A172 (cell line): ENCODE results near the gene HAVCR1. TPM values are rescaled to one million over a fixed set of nuclear protein-coding genes. Genes with fewer than 3 reads are reported as not detected.
"Not testable (repeated sequence)": the region's sequence is repeated elsewhere in the genome, so short reads cannot be mapped to it uniquely, and the experiment has no call there.

Experiments used
- DNase-seq: peaks from one replicate; pipeline ENCODE4 v3.0.0-alpha.2; 2015; ENCODE audit warnings: low spot score
- total RNA-seq: library from RNA; depleted of rRNA; stranded (reverse); fragments of >200 nt; shearing (Covaris generic); gene quantifications from 2 replicates; pipeline ENCODE4 v1.2.3, GENCODE V29; 2014

Gene HAVCR1
- total RNA-seq, 1 experiment from 2014 or later: not detected

DNA sequence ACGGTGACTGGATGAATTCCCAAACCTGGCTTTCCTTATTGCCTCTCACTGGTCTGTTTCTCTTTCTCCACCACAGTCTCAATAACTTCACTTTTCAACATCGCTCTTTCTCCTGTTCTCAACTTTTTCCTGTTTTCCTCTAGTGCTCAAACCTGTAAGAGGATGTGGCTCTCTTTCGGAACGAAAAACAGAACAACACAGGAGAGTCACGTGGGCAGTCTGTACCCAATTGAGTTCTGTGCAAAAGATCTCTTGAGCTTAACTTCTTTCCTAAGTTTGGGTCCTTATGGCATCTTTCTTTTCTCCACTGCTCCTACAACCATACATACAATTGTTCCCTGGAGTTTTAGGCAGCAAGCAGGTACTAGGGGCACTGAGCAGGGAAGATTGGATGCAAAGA lies 8.9 kb downstream of the HAVCR1 start:
- no peak for DNase-seq

DNA sequence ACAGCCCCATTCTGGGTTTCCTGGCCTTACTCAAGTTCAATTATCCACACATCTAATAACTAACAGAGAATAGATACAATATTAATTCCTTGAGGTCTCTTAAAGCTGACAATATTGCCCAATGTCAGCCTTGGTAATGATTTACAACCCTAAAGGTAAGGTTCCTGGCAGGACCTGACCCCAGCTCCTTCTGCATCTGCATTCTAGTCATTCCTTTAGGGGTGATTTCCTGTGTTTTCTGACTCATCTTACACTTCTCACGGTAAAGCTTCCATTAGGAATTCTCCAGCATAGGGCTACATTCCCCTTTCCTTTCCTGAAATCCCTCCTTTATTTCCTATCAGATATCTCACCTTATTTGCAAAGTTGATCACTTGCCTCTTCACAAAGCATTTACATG lies 9.3 kb downstream of the HAVCR1 start:
- peak; percentile 72 for DNase-seq

DNA sequence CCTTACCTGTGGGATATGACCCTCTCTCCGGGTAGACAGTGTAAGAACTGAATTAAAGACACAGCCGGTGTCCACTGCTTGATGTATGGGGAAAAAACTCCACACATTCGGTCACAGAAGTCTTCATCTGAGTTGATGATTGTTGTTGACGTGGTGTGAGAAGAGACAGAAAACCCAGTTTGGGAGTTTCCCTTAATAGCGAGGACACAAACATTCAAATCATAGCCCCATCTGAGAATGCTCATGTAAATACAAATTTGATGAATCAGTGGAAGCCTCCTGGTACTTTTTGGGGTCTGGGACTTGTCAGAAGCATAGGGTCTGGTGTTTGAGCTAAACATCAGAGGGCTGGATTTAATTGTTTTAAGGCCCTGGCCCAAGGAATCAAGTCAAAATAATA lies 11.0 kb downstream of the HAVCR1 start:
- DNase-seq: no peak

GRCh38 chr5:157047016-157047415 lies 11.9 kb downstream of the HAVCR1 start:
- DNase-seq: not testable (repeated sequence)

DNA sequence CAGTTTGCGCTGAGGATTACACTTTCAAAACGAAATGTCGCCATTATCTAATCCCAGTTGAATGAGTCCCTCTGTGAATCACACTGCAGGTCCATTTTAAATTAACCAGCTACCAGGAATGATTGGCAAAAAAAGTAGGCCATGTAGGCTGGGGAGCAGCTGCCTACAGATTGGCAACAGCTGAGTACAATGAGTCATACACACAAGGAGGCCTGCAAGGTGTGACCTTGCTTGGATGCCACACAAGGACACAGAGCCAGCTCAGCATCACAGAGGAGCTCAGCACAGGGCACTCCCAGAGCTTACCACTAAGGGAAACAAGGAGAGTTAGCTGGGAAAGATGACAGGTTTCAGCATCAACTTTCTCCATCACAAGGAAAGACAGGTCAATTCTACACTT lies 12.9 kb downstream of the HAVCR1 start:
- peak; percentile 61 for DNase-seq

- no peak for DNase-seq
Measured at GRCh38 chr5:157045601-157046000, 13.3 kb downstream of the HAVCR1 start.

GRCh38 chr5:157038568-157039187 lies 20.2 kb downstream of the HAVCR1 start:
- no peak for DNase-seq

DNA sequence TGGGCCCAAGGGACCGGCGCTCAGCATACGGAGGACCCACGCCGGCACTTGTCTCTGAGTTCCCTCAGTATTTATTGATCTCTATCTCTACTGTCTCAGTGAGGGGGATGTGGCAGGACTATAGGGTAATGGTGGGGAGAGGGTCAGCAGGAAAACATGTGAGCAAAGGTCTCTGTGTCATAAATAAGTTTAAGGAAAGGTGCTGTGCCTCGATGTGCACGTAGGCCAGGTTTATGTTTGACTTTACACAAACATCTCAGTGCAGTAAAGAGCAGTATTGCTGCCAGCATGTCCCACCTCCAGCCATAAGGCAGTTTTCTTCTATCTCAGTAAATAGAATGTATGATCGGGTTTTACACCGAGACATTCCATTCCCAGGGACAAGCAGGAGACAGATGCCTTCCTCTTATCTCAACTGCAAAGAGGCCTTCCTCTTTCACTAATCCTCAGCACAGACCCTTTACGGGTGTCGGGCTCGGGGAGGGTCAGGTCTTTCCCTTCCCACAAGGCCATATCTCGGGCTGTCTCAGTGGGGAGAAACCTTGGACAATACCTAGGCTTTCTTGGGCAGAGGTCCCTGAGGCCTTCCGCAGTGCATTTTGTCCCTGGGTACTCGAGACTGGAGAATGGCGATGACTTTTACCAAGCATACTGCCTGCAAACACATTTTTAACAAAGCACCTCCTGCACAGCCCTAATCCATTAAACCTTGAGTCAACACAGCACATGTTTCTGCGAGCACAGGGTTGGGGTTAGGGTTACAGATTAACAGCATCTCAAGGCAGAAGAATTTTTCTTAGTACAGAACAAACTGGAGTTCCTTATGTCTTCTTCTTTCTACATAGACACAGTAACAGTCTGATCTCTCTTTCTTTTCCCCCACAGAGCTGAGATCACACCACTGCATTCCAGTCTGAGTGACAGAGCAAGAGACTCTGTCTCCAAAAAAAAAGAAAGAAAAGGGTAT lies 24.5 kb downstream of the HAVCR1 start:
- not testable (repeated sequence) for DNase-seq

DNA sequence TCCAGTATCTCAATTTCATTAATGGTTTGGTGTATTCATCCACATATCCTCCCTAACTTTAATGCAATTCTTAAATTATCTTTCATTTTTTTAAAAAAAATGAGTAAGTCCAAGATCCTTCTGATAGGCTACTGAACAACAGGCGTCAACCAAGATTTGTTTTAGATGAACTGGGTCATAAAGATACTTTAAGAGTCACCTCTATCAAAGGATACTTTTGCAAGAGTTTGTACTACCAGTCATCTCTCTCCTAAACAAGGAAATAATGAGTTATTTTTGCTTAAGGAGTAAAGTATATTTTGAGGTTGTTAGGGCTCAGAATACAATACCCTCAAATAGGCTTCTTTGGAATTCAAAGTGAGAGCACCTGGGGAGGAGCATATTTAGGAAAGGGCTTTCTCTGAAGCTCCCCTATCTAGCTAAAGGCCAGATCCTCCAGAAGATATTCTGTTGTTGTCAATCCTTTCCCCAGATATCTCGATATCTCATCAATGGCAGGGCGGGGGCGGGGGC lies 25.8 kb downstream of the HAVCR1 start:
- no peak for DNase-seq

DNA sequence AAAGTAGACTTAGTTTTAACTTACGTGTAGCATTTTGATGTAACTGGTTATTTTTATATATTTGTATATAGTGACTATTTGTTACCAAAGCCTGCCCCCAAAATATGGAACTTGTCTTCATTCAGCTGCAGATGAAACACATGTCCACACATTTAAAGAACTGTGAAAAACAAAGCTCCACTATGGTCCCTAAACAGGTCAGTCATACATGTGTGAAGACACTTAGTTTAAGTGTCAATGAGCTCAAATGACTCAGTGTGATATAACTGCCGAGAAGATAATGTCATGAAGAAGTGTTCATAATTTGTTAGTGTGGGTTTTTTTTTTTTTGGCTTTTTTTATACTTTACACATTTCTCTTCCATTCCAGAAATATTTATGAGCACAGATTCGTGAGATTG lies 28.2 kb downstream of the HAVCR1 start:
- no peak for DNase-seq

DNA sequence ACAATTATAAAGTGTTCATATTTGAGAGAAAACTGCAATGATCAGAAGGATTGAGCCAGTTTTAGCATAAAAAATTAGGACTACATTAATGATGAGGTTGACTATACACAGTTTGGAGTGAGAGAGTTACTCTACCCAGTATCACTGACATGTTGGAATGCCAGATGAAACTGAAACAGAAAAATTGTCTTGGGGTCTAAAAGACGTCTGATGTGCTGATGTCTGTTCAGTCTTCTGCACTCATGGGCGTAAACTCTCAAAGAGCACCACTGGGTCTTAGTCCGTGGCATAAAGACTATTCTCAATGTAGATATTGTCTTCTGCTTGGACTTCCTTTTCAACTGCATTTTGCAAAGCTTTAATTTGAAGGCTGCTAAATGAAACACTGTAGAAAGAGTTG lies 29.5 kb downstream of the HAVCR1 start:
- no peak for DNase-seq

DNA sequence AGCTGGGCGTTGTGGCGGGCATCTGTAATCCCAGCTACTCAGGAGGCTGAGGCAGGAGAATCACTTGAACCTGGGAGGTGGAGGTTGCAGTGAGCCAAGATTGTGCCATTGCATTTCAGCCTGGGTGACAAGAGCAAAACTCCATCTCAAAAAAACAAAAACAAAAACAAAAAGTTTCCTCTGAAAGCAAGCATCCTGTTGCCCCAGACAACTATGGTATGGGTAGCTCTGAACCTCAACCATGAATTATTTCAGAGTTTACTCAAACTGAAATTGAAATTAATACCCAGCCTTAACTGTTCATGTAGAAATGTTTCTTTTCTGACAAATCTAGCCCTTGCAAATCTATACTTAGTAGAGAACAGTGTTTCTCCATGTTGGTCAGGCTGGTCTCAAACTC lies 31.3 kb downstream of the HAVCR1 start:
- not testable (repeated sequence) for DNase-seq

GRCh38 chr5:157026789-157027424 lies 32.0 kb downstream of the HAVCR1 start:
- DNase-seq: no peak

- no peak for DNase-seq
Measured at GRCh38 chr5:157025093-157025698, 33.7 kb downstream of the HAVCR1 start.

DNA sequence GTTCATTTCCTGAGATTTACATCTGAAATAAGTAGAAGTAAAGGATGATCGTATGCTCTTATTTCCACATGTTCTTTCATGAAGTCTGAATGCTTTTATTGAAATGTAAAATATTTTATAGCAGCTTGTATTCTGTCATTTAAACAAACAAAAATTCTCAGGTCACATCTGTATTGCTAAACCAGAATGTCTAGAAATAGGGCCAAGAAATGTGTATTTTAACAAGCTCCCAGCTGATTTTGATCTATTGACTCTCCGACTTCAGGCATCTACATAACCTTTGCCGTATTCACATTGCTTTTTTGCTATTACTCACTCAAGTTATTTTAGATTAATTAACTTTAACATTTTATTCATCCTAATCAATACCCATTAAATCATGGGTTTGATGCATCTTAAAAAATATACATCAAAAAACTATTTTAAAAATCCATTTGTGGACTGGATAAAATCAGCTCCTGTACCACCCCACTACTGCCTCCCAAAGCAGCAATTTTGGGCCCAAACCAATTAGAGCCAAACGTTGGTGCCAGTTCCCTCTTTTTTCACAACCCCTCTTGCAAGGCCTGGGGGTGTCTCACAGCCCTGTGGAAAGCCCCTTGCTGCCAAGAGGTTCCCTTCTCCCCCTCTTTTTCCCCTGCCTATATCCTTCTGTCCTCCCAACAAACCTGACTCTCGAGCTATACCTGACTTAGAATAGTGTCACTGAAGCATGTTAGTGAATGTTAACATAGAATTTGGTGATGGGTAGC lies 34.5 kb downstream of the HAVCR1 start:
- no peak for DNase-seq

- no peak for DNase-seq
Measured at GRCh38 chr5:157022024-157022423, 36.9 kb downstream of the HAVCR1 start.

DNA sequence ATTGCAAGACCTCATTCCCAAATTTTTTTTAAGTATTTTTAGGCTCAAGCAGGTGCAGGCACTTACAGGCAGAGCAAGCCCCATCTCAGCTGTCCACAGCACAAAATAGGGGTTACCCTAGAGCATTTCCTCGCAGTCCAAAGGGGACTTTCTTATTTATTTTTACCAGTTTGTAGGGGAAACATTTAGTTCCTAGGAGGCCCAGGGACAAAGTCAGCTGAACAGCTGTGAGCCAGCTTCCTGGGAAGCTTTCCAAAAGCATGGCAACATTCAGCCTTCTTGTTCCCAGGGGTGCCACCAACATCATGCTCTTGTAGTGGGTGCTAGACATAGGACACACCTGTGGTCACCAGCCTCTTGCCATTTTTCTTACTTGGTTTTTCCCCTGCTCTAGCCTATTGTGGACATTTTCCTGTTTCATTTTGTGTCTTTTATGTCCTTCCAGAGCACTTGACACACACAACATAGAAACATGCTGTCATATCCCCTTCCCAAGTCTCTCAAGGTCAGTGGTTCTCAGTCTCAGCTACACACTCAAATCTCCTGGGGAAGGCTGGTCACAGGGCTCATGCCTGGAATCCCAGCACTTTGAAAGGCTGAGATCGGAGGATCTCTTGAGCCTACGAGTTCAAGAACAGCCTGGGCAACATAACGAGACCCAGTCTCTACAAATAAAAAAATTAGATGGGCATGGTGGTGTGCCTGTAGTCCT lies 38.2 kb downstream of the HAVCR1 start:
- no peak for DNase-seq

DNA sequence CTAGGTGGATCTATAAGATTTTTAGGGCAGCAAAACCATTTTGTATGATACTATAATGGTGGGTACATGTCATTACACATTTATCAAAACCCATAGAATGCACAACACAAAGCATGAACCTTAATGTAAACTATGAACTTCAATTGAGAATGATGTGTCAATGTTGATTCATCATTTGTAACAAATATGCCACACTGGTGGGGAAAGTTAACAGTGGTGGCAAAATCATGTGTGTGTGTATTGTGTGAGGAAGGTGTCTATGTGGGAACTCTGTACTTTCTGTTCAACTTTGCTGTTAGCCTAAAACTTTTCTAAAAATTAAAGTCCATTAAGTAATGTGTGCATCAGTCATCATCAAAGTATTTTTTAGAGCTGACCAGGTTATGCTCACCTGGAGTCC lies 38.9 kb downstream of the HAVCR1 start:
- no peak for DNase-seq

DNA sequence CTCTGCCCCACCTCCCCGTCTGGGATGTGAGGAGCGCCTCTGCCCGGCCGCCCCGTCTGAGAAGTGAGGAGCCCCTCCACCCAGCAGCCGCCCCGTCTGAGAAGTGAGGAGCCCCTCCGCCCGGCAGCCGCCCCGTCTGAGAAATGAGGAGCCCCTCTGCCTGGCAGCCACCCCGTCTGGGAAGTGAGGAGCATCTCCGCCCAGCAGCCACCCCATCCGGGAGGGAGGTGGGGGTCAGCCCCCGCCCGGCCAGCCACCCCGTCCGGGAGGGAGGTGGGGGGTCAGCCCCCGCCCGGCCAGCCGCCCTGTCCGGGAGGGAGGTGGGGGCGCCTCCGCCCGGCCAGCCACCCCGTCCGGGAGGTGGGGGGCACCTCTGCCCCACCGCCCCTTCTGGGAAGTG lies 44.8 kb downstream of the HAVCR1 start:
- DNase-seq: not testable (repeated sequence)

DNA sequence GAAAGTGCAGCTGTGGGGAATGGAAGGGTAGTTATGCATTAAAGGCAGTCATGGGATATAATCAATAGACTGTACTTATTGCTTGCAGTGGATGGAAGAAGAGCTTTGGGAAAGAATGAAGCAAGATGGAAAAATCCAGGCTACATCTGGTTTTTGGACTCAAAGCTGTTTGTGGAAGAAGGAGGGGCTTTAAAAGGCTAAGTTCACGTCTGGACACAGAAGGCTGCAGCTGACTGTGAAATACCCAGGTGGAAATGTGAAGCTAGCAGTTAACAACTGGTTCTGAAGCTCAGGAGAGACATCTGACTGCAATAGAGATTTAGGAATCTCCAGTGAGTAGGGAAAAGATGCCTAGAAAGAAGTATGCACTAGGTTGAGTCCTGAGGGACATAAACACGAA lies 52.7 kb downstream of the HAVCR1 start:
- no peak for DNase-seq
